ENCODE results near the gene GCGR.
"Not testable (repeated sequence)": the region's sequence is repeated elsewhere in the genome, so short reads cannot be mapped to it uniquely, and the experiment has no call there.

GRCh38 chr17:81840059-81840458, 36.1 kb downstream of the GCGR start:
- TF ChIP-seq CTCF, EZH2, EZH2phosphoT487 (IDR thresholded peaks at IDR 0.05): not testable (repeated sequence)
